ENCODE data around the gene LTBP2.

LTBP2 gene

DNA sequence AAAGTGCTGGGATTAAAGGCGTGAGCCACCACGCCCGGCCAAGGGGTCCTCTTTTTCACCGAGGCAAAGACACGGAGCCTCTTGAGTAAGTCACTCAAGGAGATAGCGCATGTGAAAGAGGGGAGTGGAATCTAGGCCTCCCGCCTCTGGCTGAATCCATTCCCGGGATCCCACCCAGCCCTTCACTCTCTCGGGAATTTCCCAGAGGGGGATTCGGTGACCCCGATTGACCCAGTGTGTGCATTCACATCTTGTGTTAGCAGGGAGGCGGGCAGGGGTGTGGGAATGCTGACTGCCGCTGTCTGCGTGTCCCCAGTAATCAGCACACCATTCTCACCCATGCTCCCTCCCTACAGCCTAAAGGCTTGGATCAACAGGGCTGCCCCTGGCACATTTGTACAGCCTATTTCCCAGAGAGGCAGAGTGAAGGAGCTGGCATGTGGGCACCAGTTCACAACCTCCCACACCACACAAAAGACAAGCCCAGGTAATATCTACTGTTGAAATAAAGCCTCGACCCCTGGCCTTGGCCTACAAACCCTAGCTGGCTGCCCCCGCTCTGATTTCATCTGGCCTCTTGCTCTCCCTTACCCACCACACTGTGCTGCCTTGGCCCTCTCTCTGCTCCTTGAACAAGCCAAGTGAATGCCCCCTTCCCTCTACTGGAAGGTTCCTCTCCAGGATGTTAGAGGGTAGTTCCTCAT is 1.3 kb upstream of the LTBP2 start:
- TF ChIP-seq, protein P1, sequence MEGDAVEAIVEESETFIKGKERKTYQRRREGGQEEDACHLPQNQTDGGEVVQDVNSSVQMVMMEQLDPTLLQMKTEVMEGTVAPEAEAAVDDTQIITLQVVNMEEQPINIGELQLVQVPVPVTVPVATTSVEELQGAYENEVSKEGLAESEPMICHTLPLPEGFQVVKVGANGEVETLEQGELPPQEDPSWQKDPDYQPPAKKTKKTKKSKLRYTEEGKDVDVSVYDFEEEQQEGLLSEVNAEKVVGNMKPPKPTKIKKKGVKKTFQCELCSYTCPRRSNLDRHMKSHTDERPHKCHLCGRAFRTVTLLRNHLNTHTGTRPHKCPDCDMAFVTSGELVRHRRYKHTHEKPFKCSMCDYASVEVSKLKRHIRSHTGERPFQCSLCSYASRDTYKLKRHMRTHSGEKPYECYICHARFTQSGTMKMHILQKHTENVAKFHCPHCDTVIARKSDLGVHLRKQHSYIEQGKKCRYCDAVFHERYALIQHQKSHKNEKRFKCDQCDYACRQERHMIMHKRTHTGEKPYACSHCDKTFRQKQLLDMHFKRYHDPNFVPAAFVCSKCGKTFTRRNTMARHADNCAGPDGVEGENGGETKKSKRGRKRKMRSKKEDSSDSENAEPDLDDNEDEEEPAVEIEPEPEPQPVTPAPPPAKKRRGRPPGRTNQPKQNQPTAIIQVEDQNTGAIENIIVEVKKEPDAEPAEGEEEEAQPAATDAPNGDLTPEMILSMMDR (IDR thresholded peaks at IDR 0.05; ENCODE audit: borderline replicate concordance, insufficient read depth, low read depth, low read length) = no peak
- no peak overlapping the region for H3K4me3 ChIP-seq (ENCODE audit: low read depth, low read length)

DNA sequence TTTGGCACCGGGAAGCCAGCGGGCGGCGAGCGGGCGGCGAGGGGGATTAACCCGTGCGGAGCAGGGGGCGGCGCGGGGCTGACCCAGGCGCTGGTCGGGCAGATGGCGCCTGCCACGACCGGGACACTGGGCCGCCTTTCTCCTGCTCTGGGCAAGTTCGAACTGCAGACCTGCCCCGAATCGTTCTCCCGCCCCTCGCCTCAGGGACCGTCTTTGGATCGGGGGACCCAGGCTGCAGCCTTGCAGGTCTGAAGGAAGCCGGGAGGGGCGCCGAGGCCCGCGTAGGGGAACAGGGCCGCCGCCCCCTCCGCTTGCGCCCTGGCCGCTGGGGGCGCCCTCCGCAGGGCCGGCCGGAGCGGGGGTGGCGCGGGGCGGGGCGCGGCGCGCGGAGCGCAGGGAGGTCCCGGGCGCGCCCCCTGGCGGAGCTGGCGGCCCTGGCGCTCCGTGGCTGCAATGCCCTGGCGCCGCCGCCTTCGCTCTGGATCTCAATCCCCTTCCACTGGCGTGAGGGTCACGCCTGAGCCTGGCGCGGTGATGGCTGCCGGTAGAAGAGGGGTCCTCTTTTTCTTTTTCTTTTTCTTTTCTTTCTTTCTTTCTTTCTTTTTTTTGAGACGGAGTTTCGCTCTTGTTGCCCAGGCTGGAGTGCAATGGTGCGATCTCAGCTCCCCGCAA is 449 bp upstream of the LTBP2 start:
- TF ChIP-seq, protein P1 (IDR thresholded peaks at IDR 0.05; ENCODE audit: borderline replicate concordance, insufficient read depth, low read depth, low read length) = peak; percentile 80
- H3K4me3 ChIP-seq (ENCODE audit: low read depth, low read length) = peak overlapping the region; percentile 62

DNA sequence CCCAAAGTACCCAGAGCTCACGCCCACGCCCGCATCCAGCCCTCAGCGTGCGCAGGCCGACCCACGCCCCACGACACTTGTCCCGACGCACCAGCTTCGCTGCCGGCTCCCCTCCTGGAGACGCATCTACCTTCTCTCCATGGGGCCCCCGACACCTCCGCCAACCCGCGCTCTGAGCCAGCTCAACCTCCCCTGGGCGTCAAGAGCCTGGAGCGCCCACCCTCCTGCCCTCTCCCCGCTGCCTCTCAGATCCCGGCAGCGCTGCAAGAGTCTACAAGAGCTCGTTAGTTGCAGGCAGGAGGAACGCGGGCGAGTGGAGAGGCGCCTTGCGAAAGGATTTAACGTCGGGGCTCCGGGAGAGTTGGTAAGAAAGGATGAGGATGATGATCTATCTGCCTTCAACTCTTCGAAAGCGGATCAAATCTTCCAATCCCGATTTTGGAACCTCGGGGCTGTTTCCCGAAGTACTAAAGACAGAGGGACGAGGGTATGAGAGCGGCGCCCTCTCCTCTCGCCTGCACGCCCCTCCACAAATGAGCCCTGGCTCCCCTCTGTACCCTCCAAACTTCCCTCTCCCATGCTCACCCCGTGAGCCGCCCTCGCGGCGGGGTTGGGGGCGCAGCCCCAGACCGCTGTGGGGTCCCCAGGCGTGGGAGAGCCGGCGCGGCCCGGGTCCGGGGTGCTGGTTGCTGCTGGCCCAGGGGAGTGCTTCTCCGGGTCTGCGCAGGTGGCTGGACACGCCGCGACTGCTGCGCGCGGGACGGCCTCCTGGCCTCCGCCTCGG is 979 bp downstream of the LTBP2 start:
- no peak overlapping the region for H3K4me3 ChIP-seq (ENCODE audit: low read depth, low read length)
- TF ChIP-seq, protein P1 (IDR thresholded peaks at IDR 0.05; ENCODE audit: borderline replicate concordance, insufficient read depth, low read depth, low read length) = no peak

DNA sequence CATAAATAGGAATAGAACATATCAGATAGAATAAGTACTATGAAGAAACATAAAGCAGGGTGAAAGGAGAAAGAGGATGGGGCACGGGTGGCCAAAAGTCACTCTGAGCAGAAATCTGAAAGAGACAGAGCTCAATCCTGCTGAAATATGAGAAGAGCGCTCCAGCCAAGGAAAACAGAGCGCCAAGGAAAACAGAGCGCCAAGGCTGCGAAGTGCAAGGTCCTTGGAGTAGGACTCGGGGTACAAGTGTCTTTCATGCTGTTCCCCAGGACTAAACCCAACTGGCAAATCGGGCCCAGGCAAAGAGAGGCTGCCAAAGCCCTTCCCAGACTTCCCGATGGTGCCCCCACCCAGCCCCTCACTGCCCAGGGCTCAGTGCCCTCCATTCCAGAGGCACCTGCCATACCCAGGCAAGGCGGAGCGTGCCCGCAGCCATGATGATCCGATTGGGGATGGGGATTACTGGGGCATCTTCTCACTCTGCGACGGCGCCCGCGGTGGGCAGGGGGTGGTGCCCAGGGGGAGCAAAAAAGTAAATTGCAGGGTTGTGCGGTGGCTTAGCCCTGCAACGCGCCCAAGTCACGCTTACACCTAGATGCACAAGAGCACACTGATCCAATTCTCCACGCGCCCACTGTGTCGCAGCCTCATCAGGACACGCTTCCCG is 1.7 kb downstream of the LTBP2 start:
- TF ChIP-seq, protein P1 (IDR thresholded peaks at IDR 0.05; ENCODE audit: borderline replicate concordance, insufficient read depth, low read depth, low read length) = no peak
- H3K4me3 ChIP-seq (ENCODE audit: low read depth, low read length) = no peak overlapping the region

DNA sequence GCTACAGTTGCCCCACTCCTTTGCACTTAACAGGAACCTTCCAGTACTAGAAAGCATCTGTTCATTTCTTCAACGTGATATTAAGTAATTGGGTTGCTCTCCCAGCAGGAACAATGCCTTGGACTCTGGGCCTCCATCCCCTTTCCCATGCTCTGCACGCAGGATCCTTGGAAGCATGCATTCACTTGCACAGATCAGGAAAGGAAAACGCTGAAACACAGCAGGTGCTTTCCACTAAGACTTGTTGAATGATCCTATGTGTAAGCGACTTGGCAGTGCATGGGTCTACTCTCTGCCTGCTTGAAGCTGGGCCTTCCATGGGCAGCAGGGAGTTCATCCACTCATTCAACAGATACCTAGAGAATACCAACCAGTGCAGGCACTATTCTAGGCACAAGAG is 2.3 kb downstream of the LTBP2 start:
- no peak overlapping the region for H3K4me3 ChIP-seq (ENCODE audit: low read depth, low read length)
- TF ChIP-seq, protein P1 (IDR thresholded peaks at IDR 0.05; ENCODE audit: borderline replicate concordance, insufficient read depth, low read depth, low read length) = no peak

DNA sequence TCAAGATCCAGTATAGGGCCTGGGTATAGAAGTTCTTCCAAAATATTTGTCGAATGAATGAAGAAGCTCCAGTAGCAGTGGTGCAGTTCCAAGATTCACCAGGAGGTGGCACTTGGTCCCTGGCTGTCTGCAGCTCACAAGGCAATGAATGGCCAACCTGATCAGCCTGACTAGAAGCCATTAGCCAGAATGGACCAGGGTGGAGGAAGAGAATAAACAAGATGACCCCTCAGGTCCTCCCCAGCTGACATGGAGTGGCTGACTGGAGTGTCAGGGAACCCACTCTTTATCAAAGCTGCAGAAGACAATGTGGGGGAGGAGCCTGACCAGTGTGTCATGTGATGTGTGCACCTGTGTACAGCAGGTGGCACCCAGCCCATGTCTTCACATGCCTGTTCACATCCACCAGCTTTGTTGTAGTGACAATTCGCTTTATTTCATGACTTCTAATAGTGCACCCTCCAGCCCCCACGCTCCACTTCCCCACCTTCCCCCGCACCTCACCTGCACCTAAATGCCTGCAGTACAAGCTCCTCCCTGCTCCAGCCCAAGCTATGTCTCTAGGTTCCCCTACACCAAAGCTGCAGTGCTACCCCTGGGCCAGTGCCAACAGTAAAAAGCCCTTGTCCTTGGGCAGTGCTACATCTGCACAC is 3.0 kb downstream of the LTBP2 start:
- TF ChIP-seq, protein P1 (IDR thresholded peaks at IDR 0.05; ENCODE audit: borderline replicate concordance, insufficient read depth, low read depth, low read length) = peak; percentile 93
- no peak overlapping the region for H3K4me3 ChIP-seq (ENCODE audit: low read depth, low read length)
